Endothelial cell (in vitro differentiated cells): ENCODE measurements around the gene C1orf159. TPM values are rescaled to one million over a fixed set of nuclear protein-coding genes. Genes with fewer than 3 reads are reported as not detected.

Source experiments
- DNase-seq: peaks from one replicate; pipeline ENCODE4 v3.0.0; 2021; ENCODE audit warnings: low spot score
- H3K27ac Mint-ChIP-seq: one replicate; pipeline ENCODE4 v1.8.0; 2021; ENCODE audit warnings: mixed read lengths, inconsistent platforms; ENCODE audit not compliant: unreplicated experiment
- H3K27me3 Mint-ChIP-seq: one replicate; pipeline ENCODE4 v1.8.0; 2021; ENCODE audit warnings: mild to moderate bottlenecking, moderate library complexity, mixed read lengths, inconsistent platforms; ENCODE audit not compliant: unreplicated experiment
- H3K36me3 Mint-ChIP-seq: one replicate; pipeline ENCODE4 v1.8.0; 2021; ENCODE audit warnings: mild to moderate bottlenecking, low read depth, mixed read lengths, inconsistent platforms; ENCODE audit not compliant: unreplicated experiment
- H3K4me1 Mint-ChIP-seq: one replicate; pipeline ENCODE4 v1.8.0; 2021; ENCODE audit warnings: mild to moderate bottlenecking, mixed read lengths, inconsistent platforms; ENCODE audit not compliant: unreplicated experiment
- H3K4me3 Mint-ChIP-seq: one replicate; pipeline ENCODE4 v1.8.0; 2021; ENCODE audit warnings: mild to moderate bottlenecking, mixed read lengths, inconsistent platforms; ENCODE audit not compliant: unreplicated experiment
- H3K9me3 Mint-ChIP-seq: one replicate; pipeline ENCODE4 v1.8.0; 2021; ENCODE audit warnings: mixed read lengths, inconsistent platforms; ENCODE audit not compliant: unreplicated experiment
- total RNA-seq: library from RNA; stranded (reverse); fragmentation: NEBNext Ultra II Directional; extraction: Animal tissue kit (Norgen Biotek cat#: 25700); gene quantifications from one replicate; pipeline ENCODE4 v1.2.1, GENCODE V29; 2021; ENCODE audit not compliant: unreplicated experiment
- TF ChIP-seq, protein P1 (sequence below): fragments of 200-600 bp; sonication (generic); IDR thresholded peaks from one replicate; pipeline ENCODE4 v1.5.0; 2021; ENCODE audit warnings: antibody characterized with exemption; ENCODE audit not compliant: unreplicated experiment

C1orf159 gene
- total RNA-seq, 1 donor from 2014 or later, result 16.6 TPM

DNA sequence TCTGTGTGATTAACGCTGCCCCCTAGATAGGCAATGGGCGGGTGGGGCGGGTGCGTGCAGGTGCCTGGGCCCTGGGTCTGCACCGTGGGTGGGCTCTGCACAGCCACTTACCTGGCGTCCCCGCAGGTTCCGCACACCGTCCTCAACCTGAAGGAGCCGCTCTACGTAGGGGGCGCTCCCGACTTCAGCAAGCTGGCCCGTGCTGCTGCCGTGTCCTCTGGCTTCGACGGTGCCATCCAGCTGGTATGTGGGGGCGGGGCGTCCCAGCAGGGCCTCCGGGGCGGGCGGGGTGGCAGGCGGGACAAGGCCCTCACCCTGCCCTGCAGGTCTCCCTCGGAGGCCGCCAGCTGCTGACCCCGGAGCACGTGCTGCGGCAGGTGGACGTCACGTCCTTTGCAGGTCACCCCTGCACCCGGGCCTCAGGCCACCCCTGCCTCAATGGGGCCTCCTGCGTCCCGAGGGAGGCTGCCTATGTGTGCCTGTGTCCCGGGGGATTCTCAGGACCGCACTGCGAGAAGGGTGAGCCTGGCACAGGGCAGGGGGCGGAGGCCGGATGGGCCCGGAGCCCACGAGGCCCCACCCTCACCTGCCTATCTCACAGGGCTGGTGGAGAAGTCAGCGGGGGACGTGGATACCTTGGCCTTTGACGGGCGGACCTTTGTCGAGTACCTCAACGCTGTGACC is 64.6 kb downstream of the C1orf159 start:
- no peak for DNase-seq
- Mint-ChIP-seq H3K9me3 (no peaks in the 10 kb centered on the region), H3K27me3 (peaks cover 19% of the 10 kb centered on the region), H3K4me1 (no peaks in the 10 kb centered on the region), H3K27ac (no peak overlapping the region), H3K36me3 (peaks cover 26% of the 10 kb centered on the region), H3K4me3 (no peak overlapping the region)
- TF ChIP-seq, protein P1, sequence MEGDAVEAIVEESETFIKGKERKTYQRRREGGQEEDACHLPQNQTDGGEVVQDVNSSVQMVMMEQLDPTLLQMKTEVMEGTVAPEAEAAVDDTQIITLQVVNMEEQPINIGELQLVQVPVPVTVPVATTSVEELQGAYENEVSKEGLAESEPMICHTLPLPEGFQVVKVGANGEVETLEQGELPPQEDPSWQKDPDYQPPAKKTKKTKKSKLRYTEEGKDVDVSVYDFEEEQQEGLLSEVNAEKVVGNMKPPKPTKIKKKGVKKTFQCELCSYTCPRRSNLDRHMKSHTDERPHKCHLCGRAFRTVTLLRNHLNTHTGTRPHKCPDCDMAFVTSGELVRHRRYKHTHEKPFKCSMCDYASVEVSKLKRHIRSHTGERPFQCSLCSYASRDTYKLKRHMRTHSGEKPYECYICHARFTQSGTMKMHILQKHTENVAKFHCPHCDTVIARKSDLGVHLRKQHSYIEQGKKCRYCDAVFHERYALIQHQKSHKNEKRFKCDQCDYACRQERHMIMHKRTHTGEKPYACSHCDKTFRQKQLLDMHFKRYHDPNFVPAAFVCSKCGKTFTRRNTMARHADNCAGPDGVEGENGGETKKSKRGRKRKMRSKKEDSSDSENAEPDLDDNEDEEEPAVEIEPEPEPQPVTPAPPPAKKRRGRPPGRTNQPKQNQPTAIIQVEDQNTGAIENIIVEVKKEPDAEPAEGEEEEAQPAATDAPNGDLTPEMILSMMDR, result no peak

GRCh38 chr1:1050577-1051052 is 65.3 kb downstream of the C1orf159 start:
- H3K4me3 Mint-ChIP-seq, result no peak overlapping the region
- DNase-seq, result no peak
- H3K4me1 Mint-ChIP-seq, result no peaks in the 10 kb centered on the region
- TF ChIP-seq, protein P1, result no peak
- peaks cover 16% of the 10 kb centered on the region for H3K27me3 Mint-ChIP-seq
- H3K9me3 Mint-ChIP-seq, result no peaks in the 10 kb centered on the region
- H3K36me3 Mint-ChIP-seq, result peaks cover 25% of the 10 kb centered on the region
- no peak overlapping the region for H3K27ac Mint-ChIP-seq

- no peak overlapping the region for H3K27ac Mint-ChIP-seq
- DNase-seq, result no peak
- TF ChIP-seq, protein P1, result no peak
- no peaks in the 10 kb centered on the region for H3K4me1 Mint-ChIP-seq
- no peak overlapping the region for H3K4me3 Mint-ChIP-seq
- no peaks in the 10 kb centered on the region for H3K9me3 Mint-ChIP-seq
- peaks cover 17% of the 10 kb centered on the region for H3K27me3 Mint-ChIP-seq
- peaks cover 26% of the 10 kb centered on the region for H3K36me3 Mint-ChIP-seq
These were observed 66.3 kb downstream of the C1orf159 start for GRCh38 chr1:1049318-1050165.

DNA sequence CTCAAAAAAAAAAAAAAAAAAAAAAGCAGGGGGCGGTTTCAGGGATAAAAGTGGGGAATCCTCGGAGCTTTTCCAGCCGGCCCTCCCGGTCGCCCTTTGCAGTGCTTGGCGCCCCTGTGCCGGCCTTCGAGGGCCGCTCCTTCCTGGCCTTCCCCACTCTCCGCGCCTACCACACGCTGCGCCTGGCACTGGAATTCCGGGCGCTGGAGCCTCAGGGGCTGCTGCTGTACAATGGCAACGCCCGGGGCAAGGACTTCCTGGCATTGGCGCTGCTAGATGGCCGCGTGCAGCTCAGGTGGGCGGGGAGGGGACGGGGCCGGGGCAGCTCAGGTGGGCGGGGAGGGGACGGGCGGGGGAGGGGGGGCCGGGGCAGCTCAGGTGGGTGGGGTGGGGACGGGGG is 67.1 kb downstream of the C1orf159 start:
- H3K27me3 Mint-ChIP-seq, result peaks cover 20% of the 10 kb centered on the region
- DNase-seq, result no peak
- H3K9me3 Mint-ChIP-seq, result no peaks in the 10 kb centered on the region
- H3K4me1 Mint-ChIP-seq, result no peaks in the 10 kb centered on the region
- no peak overlapping the region for H3K4me3 Mint-ChIP-seq
- H3K27ac Mint-ChIP-seq, result no peak overlapping the region
- peaks cover 25% of the 10 kb centered on the region for H3K36me3 Mint-ChIP-seq
- TF ChIP-seq, protein P1, result no peak

DNA sequence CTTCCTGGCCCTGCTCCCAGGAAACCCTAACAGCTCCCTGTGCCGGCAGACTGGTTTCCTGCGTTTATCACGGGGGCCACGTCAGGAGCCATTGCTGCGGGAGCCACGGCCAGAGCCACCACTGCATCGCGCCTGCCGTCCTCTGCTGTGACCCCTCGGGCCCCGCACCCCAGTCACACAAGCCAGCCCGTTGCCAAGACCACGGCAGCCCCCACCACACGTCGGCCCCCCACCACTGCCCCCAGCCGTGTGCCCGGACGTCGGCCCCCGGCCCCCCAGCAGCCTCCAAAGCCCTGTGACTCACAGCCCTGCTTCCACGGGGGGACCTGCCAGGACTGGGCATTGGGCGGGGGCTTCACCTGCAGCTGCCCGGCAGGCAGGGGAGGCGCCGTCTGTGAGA is 67.9 kb downstream of the C1orf159 start:
- H3K36me3 Mint-ChIP-seq, result peaks cover 25% of the 10 kb centered on the region
- DNase-seq, result no peak
- H3K4me3 Mint-ChIP-seq, result no peak overlapping the region
- no peak overlapping the region for H3K27ac Mint-ChIP-seq
- H3K27me3 Mint-ChIP-seq, result peaks cover 15% of the 10 kb centered on the region
- no peaks in the 10 kb centered on the region for H3K9me3 Mint-ChIP-seq
- H3K4me1 Mint-ChIP-seq, result no peaks in the 10 kb centered on the region
- TF ChIP-seq, protein P1, result no peak
